ENCODE data around the gene ERC1. TPM values are rescaled to one million over a fixed set of nuclear protein-coding genes. Genes with fewer than 3 reads are reported as not detected.
A peak's percentile ranks its signal among the peaks of the same experiment; 100 is the strongest.

ERC1 gene
- total and polyA plus RNA-seq, 7 donors = 4.0 to 35.6 (median 29.4) TPM

- intact Hi-C loops (cut with DNase I) = loop anchor here (5.0 kb wide), 2 partner anchors 136 to 386 kb away; no protein-coding TSS in a partner anchor
- Histone ChIP-seq H3K27ac (no peak overlapping the region), H3K9me3 (no peaks in the 10 kb centered on the region), H3K4me1 (no peaks in the 10 kb centered on the region), H3K27me3 (ENCODE audit: insufficient read depth in 3 of 3, low read length in 2 of 3) (no peaks in the 10 kb centered on the region), H3K36me3 (ENCODE audit: insufficient read depth in 1 of 2, low read depth in 1 of 2) (no peaks in the 10 kb centered on the region), H3K4me3 (no peak overlapping the region)
- no peak for ATAC-seq
- TF ChIP-seq CTCF (IDR thresholded peaks at IDR 0.05) = no peak
- 71 to 75% (median 73%) methylated on average over 7 of the region's 7 CpGs for WGBS, 3 donors
- DNase-seq = no peak
Measured at GRCh38 chr12:953776-954175, 37.2 kb upstream of the ERC1 start.

- no peaks in the 10 kb centered on the region for H3K36me3 ChIP-seq (ENCODE audit: insufficient read depth in 1 of 2, low read depth in 1 of 2)
- no peak overlapping the region for H3K27ac ChIP-seq
- DNase-seq (no peak), ATAC-seq (no peak)
- intact Hi-C loops (cut with DNase I) = loop anchor here (5.0 kb wide), 2 partner anchors 137 to 387 kb away; no protein-coding TSS in a partner anchor
- no peaks in the 10 kb centered on the region for H3K9me3 ChIP-seq
- H3K4me3 ChIP-seq = no peak overlapping the region
- no peaks in the 10 kb centered on the region for H3K4me1 ChIP-seq
- H3K27me3 ChIP-seq (ENCODE audit: insufficient read depth in 3 of 3, low read length in 2 of 3) = no peaks in the 10 kb centered on the region
- TF ChIP-seq CTCF (IDR thresholded peaks at IDR 0.05) = no peak
Measured at GRCh38 chr12:954741-955140, 36.3 kb upstream of the ERC1 start.

GRCh38 chr12:955939-956338, 35.1 kb upstream of the ERC1 start:
- TF ChIP-seq CTCF (IDR thresholded peaks at IDR 0.05) = no peak
- H3K4me3 ChIP-seq = no peak overlapping the region
- no peaks in the 10 kb centered on the region for H3K4me1 ChIP-seq
- intact Hi-C loops (cut with DNase I) = no loop called here
- WGBS, 3 donors = 90 to 94% (median 93%) methylated on average over 6 of the region's 6 CpGs
- no peaks in the 10 kb centered on the region for H3K9me3 ChIP-seq
- H3K27ac ChIP-seq = no peak overlapping the region
- no peaks in the 10 kb centered on the region for H3K27me3 ChIP-seq (ENCODE audit: insufficient read depth in 3 of 3, low read length in 2 of 3)
- DNase-seq = no peak
- ATAC-seq = no peak
- H3K36me3 ChIP-seq (ENCODE audit: insufficient read depth in 1 of 2, low read depth in 1 of 2) = no peaks in the 10 kb centered on the region

- Histone ChIP-seq H3K4me3 (no peak overlapping the region), H3K36me3 (ENCODE audit: insufficient read depth in 1 of 2, low read depth in 1 of 2) (no peaks in the 10 kb centered on the region), H3K4me1 (no peaks in the 10 kb centered on the region), H3K27me3 (ENCODE audit: insufficient read depth in 3 of 3, low read length in 2 of 3) (no peaks in the 10 kb centered on the region), H3K9me3 (no peaks in the 10 kb centered on the region), H3K27ac (no peak overlapping the region)
- ATAC-seq = peak in 2 of 4 donors; percentile 33 to 38
- intact Hi-C loops (cut with DNase I) = no loop called here
- no peak for TF ChIP-seq CTCF (IDR thresholded peaks at IDR 0.05)
- 45 to 51% (median 46%) methylated on average over 8 of the region's 8 CpGs for WGBS, 3 donors
- no peak for DNase-seq
Measured at GRCh38 chr12:958588-959123, 32.4 kb upstream of the ERC1 start.

GRCh38 chr12:966724-967123, 24.3 kb upstream of the ERC1 start:
- whole genome bisulfite sequencing, 3 donors = 79 to 84% (median 80%) methylated on average over 6 of the region's 6 CpGs

More at GRCh38 chr12:966724-967123, 24.3 kb upstream of the ERC1 start:
- TF ChIP-seq CTCF (IDR thresholded peaks at IDR 0.05) = no peak
- Histone ChIP-seq H3K27me3 (ENCODE audit: insufficient read depth in 3 of 3, low read length in 2 of 3) (no peaks in the 10 kb centered on the region), H3K4me1 (no peaks in the 10 kb centered on the region), H3K27ac (no peak overlapping the region), H3K36me3 (ENCODE audit: insufficient read depth in 1 of 2, low read depth in 1 of 2) (no peaks in the 10 kb centered on the region), H3K4me3 (no peak overlapping the region), H3K9me3 (no peaks in the 10 kb centered on the region)
- no peak for ATAC-seq
- intact Hi-C loops (cut with DNase I) = no loop called here
- no peak for DNase-seq
